Progenitor cell of endocrine pancreas (in vitro differentiated cells): Measurements from ENCODE around the gene DGAT2L6. TPM values are rescaled to one million over a fixed set of nuclear protein-coding genes. Genes with fewer than 3 reads are reported as not detected.
"Not testable (repeated sequence)": the region's sequence is repeated elsewhere in the genome, so short reads cannot be mapped to it uniquely, and the experiment has no call there.

Source experiments
- DNase-seq: peaks from one replicate; pipeline ENCODE4 v3.0.0; 2021; ENCODE audit warnings: low spot score; ENCODE audit not compliant: unreplicated experiment
- H3K27ac Mint-ChIP-seq: 2 replicates; pipeline ENCODE4 v1.8.0; 2021; ENCODE audit warnings: mild to moderate bottlenecking, moderate library complexity, mixed read lengths
- H3K27me3 Mint-ChIP-seq: 2 replicates; pipeline ENCODE4 v1.8.0; 2021; ENCODE audit warnings: mixed read lengths
- H3K36me3 Mint-ChIP-seq: 2 replicates; pipeline ENCODE4 v1.8.0; 2022; ENCODE audit warnings: mixed read lengths; ENCODE audit not compliant: insufficient read depth
- H3K4me1 Mint-ChIP-seq: 2 replicates; pipeline ENCODE4 v1.8.0; 2021; ENCODE audit warnings: low read depth, mixed read lengths
- H3K4me3 Mint-ChIP-seq: 2 replicates; pipeline ENCODE4 v1.8.0; 2021; ENCODE audit warnings: low read depth, mild to moderate bottlenecking, moderate library complexity, mixed read lengths
- H3K9me3 Mint-ChIP-seq: 2 replicates; pipeline ENCODE4 v1.8.0; 2021; ENCODE audit warnings: low read depth, mixed read lengths
- total RNA-seq: library from RNA; stranded (reverse); gene quantifications from 2 replicates; pipeline ENCODE4 v1.2.1, GENCODE V29; 2021
- TF ChIP-seq, protein P1 (sequence below): fragments of 200-600 bp; sonication (generic); IDR thresholded peaks from one replicate; pipeline ENCODE4 v1.5.0; 2021; ENCODE audit warnings: antibody characterized with exemption, mild to moderate bottlenecking; ENCODE audit not compliant: unreplicated experiment

DGAT2L6 gene
- total RNA-seq, 1 donor from 2014 or later: not detected

DNA sequence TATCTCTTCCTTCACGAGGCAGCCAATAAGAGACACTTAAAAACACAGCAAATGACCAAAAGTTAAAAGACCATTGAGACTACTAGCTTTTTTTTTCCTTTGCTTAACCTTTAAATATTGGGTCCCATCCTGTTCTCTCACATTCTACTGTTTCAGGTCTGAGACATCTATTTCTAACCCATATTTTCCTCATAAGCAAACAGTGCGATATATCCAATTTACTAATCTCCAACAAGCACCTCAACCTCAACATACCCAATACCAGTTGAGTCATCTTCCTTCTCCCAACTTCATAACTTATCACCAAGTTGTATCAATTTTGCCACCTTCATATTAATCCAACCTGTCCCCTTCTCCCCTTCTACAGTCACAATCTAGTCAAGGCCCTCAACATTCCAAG, 64.2 kb downstream of the DGAT2L6 start:
- Mint-ChIP-seq H3K9me3 (peaks cover 7% of the 10 kb centered on the region), H3K36me3 (no peaks in the 10 kb centered on the region), H3K4me3 (no peak overlapping the region), H3K4me1 (no peaks in the 10 kb centered on the region), H3K27me3 (no peaks in the 10 kb centered on the region), H3K27ac (no peak overlapping the region)
- no peak for DNase-seq
- TF ChIP-seq, protein P1, sequence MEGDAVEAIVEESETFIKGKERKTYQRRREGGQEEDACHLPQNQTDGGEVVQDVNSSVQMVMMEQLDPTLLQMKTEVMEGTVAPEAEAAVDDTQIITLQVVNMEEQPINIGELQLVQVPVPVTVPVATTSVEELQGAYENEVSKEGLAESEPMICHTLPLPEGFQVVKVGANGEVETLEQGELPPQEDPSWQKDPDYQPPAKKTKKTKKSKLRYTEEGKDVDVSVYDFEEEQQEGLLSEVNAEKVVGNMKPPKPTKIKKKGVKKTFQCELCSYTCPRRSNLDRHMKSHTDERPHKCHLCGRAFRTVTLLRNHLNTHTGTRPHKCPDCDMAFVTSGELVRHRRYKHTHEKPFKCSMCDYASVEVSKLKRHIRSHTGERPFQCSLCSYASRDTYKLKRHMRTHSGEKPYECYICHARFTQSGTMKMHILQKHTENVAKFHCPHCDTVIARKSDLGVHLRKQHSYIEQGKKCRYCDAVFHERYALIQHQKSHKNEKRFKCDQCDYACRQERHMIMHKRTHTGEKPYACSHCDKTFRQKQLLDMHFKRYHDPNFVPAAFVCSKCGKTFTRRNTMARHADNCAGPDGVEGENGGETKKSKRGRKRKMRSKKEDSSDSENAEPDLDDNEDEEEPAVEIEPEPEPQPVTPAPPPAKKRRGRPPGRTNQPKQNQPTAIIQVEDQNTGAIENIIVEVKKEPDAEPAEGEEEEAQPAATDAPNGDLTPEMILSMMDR: no peak

DNA sequence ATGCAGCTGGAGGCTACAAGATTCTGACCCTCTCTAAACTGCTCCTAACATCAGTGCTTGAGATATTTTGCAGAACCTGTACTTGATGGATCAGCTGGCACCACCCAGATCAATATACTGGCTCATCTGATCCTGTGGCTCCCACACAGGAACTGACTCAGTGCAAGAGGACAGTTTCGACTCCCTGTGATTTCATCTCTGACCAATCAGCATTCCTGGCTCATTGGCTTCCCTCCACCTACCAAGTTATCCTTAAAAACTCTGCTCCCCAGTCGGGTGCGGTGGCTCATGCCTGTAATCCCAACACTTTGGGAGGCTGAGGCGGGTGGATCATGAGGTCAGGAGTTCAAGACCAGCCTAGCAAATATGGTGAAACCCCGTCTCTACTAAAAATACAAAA, 66.3 kb downstream of the DGAT2L6 start:
- not testable (repeated sequence) for H3K36me3 Mint-ChIP-seq, H3K27me3 Mint-ChIP-seq, H3K4me3 Mint-ChIP-seq, H3K4me1 Mint-ChIP-seq, H3K9me3 Mint-ChIP-seq, H3K27ac Mint-ChIP-seq, DNase-seq

DNA sequence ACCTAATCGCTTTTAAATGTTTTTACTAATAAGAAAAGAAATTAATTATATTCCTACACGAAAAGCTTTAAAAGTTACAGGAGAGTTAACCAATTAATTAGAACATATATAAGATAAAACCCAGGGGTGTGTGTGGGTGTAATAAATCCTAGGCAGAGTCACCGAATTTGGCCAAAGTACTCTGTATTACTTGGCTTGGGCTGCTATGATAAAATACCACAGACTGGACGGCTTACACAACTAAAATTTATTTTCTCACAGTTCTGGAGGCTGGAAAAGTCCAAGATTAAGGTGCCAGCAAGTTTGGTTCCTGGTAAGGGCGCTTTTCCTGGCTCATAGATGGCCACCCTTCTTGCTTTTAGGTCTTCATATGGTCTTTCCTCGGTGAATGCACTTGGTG, 67.6 kb downstream of the DGAT2L6 start:
- Mint-ChIP-seq H3K9me3 (peaks cover 10% of the 10 kb centered on the region), H3K4me1 (no peaks in the 10 kb centered on the region), H3K4me3 (no peak overlapping the region)

DNA sequence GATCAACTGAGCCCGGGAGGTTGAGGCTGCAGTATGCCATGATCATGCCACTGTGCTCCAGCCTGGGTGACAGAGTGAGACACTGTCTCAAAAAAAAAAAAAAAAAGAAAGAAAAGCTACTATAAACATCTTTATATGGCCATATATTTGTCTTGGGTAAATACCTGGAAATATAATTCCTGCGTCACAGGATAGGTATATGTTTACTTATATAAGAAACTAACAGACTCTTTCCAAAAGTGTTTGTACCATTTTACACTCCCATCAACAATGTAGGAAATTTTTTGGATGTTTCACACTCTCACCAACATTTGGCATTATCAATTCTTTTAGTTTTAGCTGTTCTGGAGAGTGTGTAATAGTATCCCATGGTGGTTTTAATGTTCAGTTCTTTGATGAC, 70.0 kb downstream of the DGAT2L6 start:
- Mint-ChIP-seq H3K9me3 (peaks cover 15% of the 10 kb centered on the region), H3K27me3 (no peaks in the 10 kb centered on the region), H3K4me3 (no peak overlapping the region), H3K4me1 (no peaks in the 10 kb centered on the region), H3K27ac (no peak overlapping the region), H3K36me3 (no peaks in the 10 kb centered on the region)
- TF ChIP-seq, protein P1: no peak
- no peak for DNase-seq

More for the DNA sequence above, 67.6 kb downstream of the DGAT2L6 start:
- no peak for DNase-seq
- Mint-ChIP-seq H3K27me3 (no peaks in the 10 kb centered on the region), H3K36me3 (no peaks in the 10 kb centered on the region), H3K27ac (no peak overlapping the region)
- TF ChIP-seq, protein P1: no peak

DNA sequence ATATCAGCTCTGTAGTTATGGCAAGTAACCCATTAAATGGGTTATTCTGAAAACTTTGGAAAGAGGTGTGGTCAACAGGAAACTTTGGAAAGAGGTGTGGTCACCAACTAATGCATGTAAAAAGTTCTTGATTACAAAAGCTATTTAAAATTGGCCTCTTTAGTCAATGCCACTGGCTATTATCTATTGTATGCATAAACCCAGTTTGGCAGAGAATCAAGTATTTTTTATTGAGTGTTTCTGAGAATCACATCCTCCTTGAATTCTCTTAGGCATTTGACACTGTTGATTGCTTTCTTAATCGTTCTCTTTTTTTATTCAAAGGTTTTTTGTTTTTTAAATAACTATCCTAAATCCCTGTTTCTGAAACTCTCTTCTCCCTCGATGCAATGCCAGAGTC, 75.2 kb downstream of the DGAT2L6 start:
- TF ChIP-seq, protein P1: no peak
- H3K9me3 Mint-ChIP-seq: peaks cover 39% of the 10 kb centered on the region
- no peak overlapping the region for H3K4me3 Mint-ChIP-seq
- H3K27ac Mint-ChIP-seq: no peak overlapping the region
- no peaks in the 10 kb centered on the region for H3K27me3 Mint-ChIP-seq
- DNase-seq: no peak
- peaks cover 12% of the 10 kb centered on the region for H3K4me1 Mint-ChIP-seq
- no peaks in the 10 kb centered on the region for H3K36me3 Mint-ChIP-seq

DNA sequence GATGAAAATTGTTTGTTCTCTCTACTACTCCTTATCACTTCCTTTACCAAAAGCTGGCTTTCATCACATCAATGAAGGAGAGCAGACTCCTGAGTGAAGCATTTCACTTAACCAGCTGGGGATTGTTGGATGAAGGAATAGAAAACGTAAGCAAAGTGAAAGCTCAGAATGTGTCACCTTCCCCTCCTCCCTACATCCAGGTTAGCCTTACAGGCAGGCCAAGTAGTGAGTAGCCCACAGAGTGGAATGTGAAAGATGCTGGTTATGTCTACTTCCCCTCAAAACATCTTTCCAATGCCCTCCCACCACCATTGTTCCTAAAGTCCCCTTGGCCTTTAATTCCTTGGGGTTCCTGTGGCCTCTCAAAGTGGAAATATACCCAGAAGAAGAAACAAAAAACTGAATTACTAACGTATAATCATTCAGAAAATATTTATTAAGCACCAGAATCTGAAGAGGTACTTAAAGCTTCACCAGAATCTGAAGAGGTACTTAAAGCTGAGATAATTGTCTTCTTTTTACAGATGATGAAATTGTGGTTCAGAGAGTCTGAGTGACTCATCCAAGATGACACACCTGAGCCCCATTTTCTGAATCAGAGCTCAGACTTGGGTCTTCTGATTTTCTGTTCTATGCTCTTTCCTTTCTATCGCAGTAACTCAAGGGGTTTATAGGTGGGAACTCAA, 76.2 kb downstream of the DGAT2L6 start:
- TF ChIP-seq, protein P1: no peak
- no peak overlapping the region for H3K4me3 Mint-ChIP-seq
- H3K27me3 Mint-ChIP-seq: no peaks in the 10 kb centered on the region
- no peaks in the 10 kb centered on the region for H3K36me3 Mint-ChIP-seq
- H3K4me1 Mint-ChIP-seq: peaks cover 12% of the 10 kb centered on the region
- H3K9me3 Mint-ChIP-seq: peaks cover 36% of the 10 kb centered on the region
- no peak for DNase-seq
- no peak overlapping the region for H3K27ac Mint-ChIP-seq
